ENCODE data around the gene MBNL2.

The MBNL2 gene

GRCh38 chr13:97430296-97430695 lies 208.2 kb downstream of the MBNL2 start:
- Histone ChIP-seq H3K27ac (ENCODE audit: low read length) (no peak overlapping the region), H3K36me3 (replicated peaks; ENCODE audit: insufficient read depth, low read length) (no peaks in the 10 kb centered on the region), H3K4me3 (ENCODE audit: low read length) (no peak overlapping the region), H2AFZ (ENCODE audit: low read length) (no peak overlapping the region), H3K27me3 (replicated peaks; ENCODE audit: insufficient read depth, low read length) (no peaks in the 10 kb centered on the region), H3K79me2 (ENCODE audit: low read length) (peaks cover 10% of the 10 kb centered on the region), H3K9ac (ENCODE audit: low read length) (no peak overlapping the region), H3K9me2 (replicated peaks; ENCODE audit: insufficient read depth, low read length) (no peaks in the 10 kb centered on the region), H4K20me1 (ENCODE audit: insufficient read depth, low read length) (no peaks in the 10 kb centered on the region), H3F3A (ENCODE audit: insufficient read depth, low read length) (peaks cover 12% of the 10 kb centered on the region), H3K4me1 (ENCODE audit: low read length) (0 out of 2 replicates have a peak, but pooled peaks cover 11% of the 10 kb centered on the region), H3K9me3 (replicated peaks; ENCODE audit: insufficient read depth, low read length) (no peaks in the 10 kb centered on the region), H3K4me2 (ENCODE audit: low read depth, low read length) (no peak overlapping the region)
- TF ChIP-seq EZH2 (optimal IDR thresholded peaks at IDR 0.05; ENCODE audit: low read depth, low read length) (no peak), EZH2phosphoT487 (IDR thresholded peaks at IDR 0.05; ENCODE audit: low read length) (no peak), CTCF (IDR thresholded peaks at IDR 0.05; ENCODE audit: low read length) (no peak)
- DNase-seq = no peak

DNA sequence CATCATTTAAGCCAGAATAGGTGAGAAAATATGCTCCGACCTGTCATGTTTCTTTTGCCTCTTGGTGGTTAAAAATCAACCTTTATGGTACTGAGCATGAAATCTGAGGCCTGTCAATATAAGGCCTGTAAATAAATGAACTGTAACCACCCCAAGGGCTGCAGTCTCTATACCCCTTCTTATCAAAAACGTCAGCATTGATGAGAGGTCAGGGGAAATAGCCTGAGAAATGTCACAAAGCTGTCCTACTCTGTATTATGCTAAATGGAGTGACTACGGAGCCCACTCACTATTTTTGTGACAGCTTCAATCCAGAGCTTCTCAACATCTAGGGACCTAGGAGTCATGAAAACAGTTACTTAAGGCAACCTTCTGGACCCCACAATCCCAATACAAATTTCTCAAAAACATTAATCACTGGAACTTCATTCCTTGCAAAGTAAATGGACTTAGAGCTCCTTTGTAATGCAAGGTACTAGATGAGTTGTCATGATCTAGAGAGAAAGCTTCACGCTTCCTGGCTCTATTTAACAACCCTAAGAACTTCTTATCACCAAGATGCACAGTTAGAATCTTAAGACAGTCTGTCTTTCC lies 209.1 kb downstream of the MBNL2 start:
- Histone ChIP-seq H3K36me3 (replicated peaks; ENCODE audit: insufficient read depth, low read length) (no peaks in the 10 kb centered on the region), H3K27me3 (replicated peaks; ENCODE audit: insufficient read depth, low read length) (no peaks in the 10 kb centered on the region), H3K9ac (ENCODE audit: low read length) (no peak overlapping the region), H4K20me1 (ENCODE audit: insufficient read depth, low read length) (no peaks in the 10 kb centered on the region), H3K4me2 (ENCODE audit: low read depth, low read length) (peak overlapping the region; percentile 84), H3K79me2 (ENCODE audit: low read length) (peaks cover 20% of the 10 kb centered on the region), H3K9me2 (replicated peaks; ENCODE audit: insufficient read depth, low read length) (no peaks in the 10 kb centered on the region), H3F3A (ENCODE audit: insufficient read depth, low read length) (peaks cover 12% of the 10 kb centered on the region), H3K27ac (ENCODE audit: low read length) (no peak overlapping the region), H2AFZ (ENCODE audit: low read length) (no peak overlapping the region), H3K9me3 (replicated peaks; ENCODE audit: insufficient read depth, low read length) (no peaks in the 10 kb centered on the region), H3K4me1 (ENCODE audit: low read length) (0 out of 2 replicates have a peak, but pooled peaks cover 14% of the 10 kb centered on the region), H3K4me3 (ENCODE audit: low read length) (0 out of 2 replicates have a peak overlapping the region, but pooled peaks have one; percentile 76)
- TF ChIP-seq EZH2phosphoT487 (IDR thresholded peaks at IDR 0.05; ENCODE audit: low read length) = no peak
- no peak for DNase-seq

- H3K9me2 ChIP-seq (replicated peaks; ENCODE audit: insufficient read depth, low read length) = no peaks in the 10 kb centered on the region
- peak overlapping the region; percentile 55 for H3K9ac ChIP-seq (ENCODE audit: low read length)
- H3K36me3 ChIP-seq (replicated peaks; ENCODE audit: insufficient read depth, low read length) = no peaks in the 10 kb centered on the region
- peaks cover 30% of the 10 kb centered on the region for H3K79me2 ChIP-seq (ENCODE audit: low read length)
- no peaks in the 10 kb centered on the region for H3K27me3 ChIP-seq (replicated peaks; ENCODE audit: insufficient read depth, low read length)
- TF ChIP-seq EZH2phosphoT487 (IDR thresholded peaks at IDR 0.05; ENCODE audit: low read length) = no peak
- TF ChIP-seq CTCF (IDR thresholded peaks at IDR 0.05; ENCODE audit: low read length) = no peak
- no peak for TF ChIP-seq EZH2 (optimal IDR thresholded peaks at IDR 0.05; ENCODE audit: low read depth, low read length)
- no peaks in the 10 kb centered on the region for H4K20me1 ChIP-seq (ENCODE audit: insufficient read depth, low read length)
- H3F3A ChIP-seq (ENCODE audit: insufficient read depth, low read length) = peaks cover 15% of the 10 kb centered on the region
- no peaks in the 10 kb centered on the region for H3K9me3 ChIP-seq (replicated peaks; ENCODE audit: insufficient read depth, low read length)
- peak overlapping the region; percentile 76 for H3K4me3 ChIP-seq (ENCODE audit: low read length)
- peak overlapping the region; percentile 84 for H3K4me2 ChIP-seq (ENCODE audit: low read depth, low read length)
- H3K27ac ChIP-seq (ENCODE audit: low read length) = peak overlapping the region; percentile 63; the same call in 1 of the 2 replicates
- peaks cover 23% of the 10 kb centered on the region; the same call in 1 of the 2 replicates for H3K4me1 ChIP-seq (ENCODE audit: low read length)
- peak overlapping the region; percentile 59 for H2AFZ ChIP-seq (ENCODE audit: low read length)
- DNase-seq = no peak
These were observed 210.2 kb downstream of the MBNL2 start for GRCh38 chr13:97432232-97432916.

Data from MM.1S (cell line).